Dedifferentiated amniotic fluid mesenchymal stem cell (primary cell): ENCODE data around the gene UBE2E3.

ENCODE experiments used
- DNase-seq: peaks from one replicate; pipeline ENCODE4 v3.0.0-alpha.2; 2016; ENCODE audit errors: extremely low spot score

The UBE2E3 gene

GRCh38 chr2:180978903-180979748, 1.3 kb upstream of the UBE2E3 start:
- DNase-seq = peak; percentile 62

GRCh38 chr2:180979749-180980105, 678 bp upstream of the UBE2E3 start:
- DNase-seq = no peak

GRCh38 chr2:180980943-180981911, 822 bp downstream of the UBE2E3 start:
- peak; percentile 26 for DNase-seq

- DNase-seq = peak; percentile 64
Measured at GRCh38 chr2:180983468-180984242, 3.2 kb downstream of the UBE2E3 start.

GRCh38 chr2:180985771-180986395, 5.5 kb downstream of the UBE2E3 start:
- no peak for DNase-seq

GRCh38 chr2:180987146-180987545, 6.7 kb downstream of the UBE2E3 start:
- DNase-seq = no peak

- DNase-seq = no peak
Measured at GRCh38 chr2:180990337-180990736, 9.9 kb downstream of the UBE2E3 start.

GRCh38 chr2:180990794-180991193, 10.4 kb downstream of the UBE2E3 start:
- DNase-seq = no peak

GRCh38 chr2:180991361-180991760, 11.0 kb downstream of the UBE2E3 start:
- DNase-seq = no peak

- DNase-seq = no peak
Measured at GRCh38 chr2:180991820-180992219, 11.4 kb downstream of the UBE2E3 start.

GRCh38 chr2:180992994-180993393, 12.6 kb downstream of the UBE2E3 start:
- DNase-seq = no peak

- no peak for DNase-seq
Measured at GRCh38 chr2:180999274-180999964, 19.0 kb downstream of the UBE2E3 start.

- DNase-seq = no peak
Measured at GRCh38 chr2:181004647-181005325, 24.4 kb downstream of the UBE2E3 start.

- no peak for DNase-seq
Measured at GRCh38 chr2:181005326-181005655, 24.9 kb downstream of the UBE2E3 start.

- no peak for DNase-seq
Measured at GRCh38 chr2:181005809-181006208, 25.4 kb downstream of the UBE2E3 start.

- DNase-seq = no peak
Measured at GRCh38 chr2:181007086-181007837, 26.9 kb downstream of the UBE2E3 start.

- no peak for DNase-seq
Measured at GRCh38 chr2:181008407-181008806, 28.0 kb downstream of the UBE2E3 start.

GRCh38 chr2:181021199-181021789, 40.9 kb downstream of the UBE2E3 start:
- no peak for DNase-seq

- DNase-seq = no peak
Measured at GRCh38 chr2:181022652-181023051, 42.2 kb downstream of the UBE2E3 start.
